ENCODE results near the gene GPRC5B. TPM values are rescaled to one million over a fixed set of nuclear protein-coding genes. Genes with fewer than 3 reads are reported as not detected.

GPRC5B gene
- total and polyA plus RNA-seq, 4 donors: 6.8 to 21.2 (median 9.5) TPM

DNA sequence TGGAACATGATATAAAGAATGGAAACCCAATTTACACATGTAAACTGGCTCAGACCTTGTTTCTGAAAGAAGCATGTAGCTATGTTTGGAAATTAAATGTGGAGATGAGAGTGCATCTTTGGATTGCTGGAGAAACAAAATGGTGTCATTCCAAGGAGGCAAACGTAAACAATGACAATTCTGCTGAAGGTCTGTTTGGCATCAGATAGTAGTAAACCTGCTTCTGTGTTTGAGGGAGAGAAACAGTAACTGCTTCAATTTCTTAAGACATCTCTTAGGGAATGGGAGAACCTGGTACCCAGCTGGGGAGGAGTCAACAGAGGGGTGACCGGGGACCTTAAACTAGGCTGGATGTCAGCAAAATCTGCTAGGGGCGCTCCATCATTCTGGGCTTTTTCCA is 23.5 kb downstream of the GPRC5B start:
- peaks cover 0 to 3% (median 0%) of the 10 kb centered on the region in 5 donors for H3K4me1 ChIP-seq (ENCODE audit: control insufficient read depth in 5 of 5, insufficient read depth in 5 of 5, low read length in 5 of 5)
- 94 to 95% methylated on average over 3 of the region's 3 CpGs for WGBS, 2 donors
- no peak overlapping the region for H3K27ac ChIP-seq (ENCODE audit: low read depth in 1 of 2, low read length in 1 of 2)
- no peaks in the 10 kb centered on the region for H3K9me3 ChIP-seq (ENCODE audit: control insufficient read depth in 4 of 4, insufficient read depth in 3 of 4, low read length in 3 of 4)
- ATAC-seq (ENCODE audit: insufficient read depth, low FRiP score) (no peak), DNase-seq (no peak)
- no peaks in the 10 kb centered on the region for H3K27me3 ChIP-seq (ENCODE audit: control insufficient read depth in 3 of 3, insufficient read depth in 3 of 3, low read length in 2 of 3)
- peaks cover 3 to 27% (median 10%) of the 10 kb centered on the region in 4 donors for H3K36me3 ChIP-seq (ENCODE audit: control insufficient read depth in 4 of 4, insufficient read depth in 4 of 4, low read length in 4 of 4)
- no peak overlapping the region for H3K4me3 ChIP-seq
- no peak overlapping the region for H3K9ac ChIP-seq (ENCODE audit: insufficient read depth in 1 of 2, low read length in 2 of 2)
- TF ChIP-seq CTCF (IDR thresholded peaks at IDR 0.05; ENCODE audit: control extremely low read depth, extremely low read depth): no peak

GRCh38 chr16:19860166-19861041 is 24.2 kb downstream of the GPRC5B start:
- Histone ChIP-seq H3K9ac (ENCODE audit: insufficient read depth in 1 of 2, low read length in 2 of 2) (no peak overlapping the region), H3K9me3 (ENCODE audit: control insufficient read depth in 4 of 4, insufficient read depth in 3 of 4, low read length in 3 of 4) (no peaks in the 10 kb centered on the region), H3K27me3 (ENCODE audit: control insufficient read depth in 3 of 3, insufficient read depth in 3 of 3, low read length in 2 of 3) (no peaks in the 10 kb centered on the region), H3K36me3 (ENCODE audit: control insufficient read depth in 4 of 4, insufficient read depth in 4 of 4, low read length in 4 of 4) (peaks cover 3 to 27% (median 12%) of the 10 kb centered on the region in 4 donors), H3K27ac (ENCODE audit: low read depth in 1 of 2, low read length in 1 of 2) (no peak overlapping the region), H3K4me3 (no peak overlapping the region), H3K4me1 (ENCODE audit: control insufficient read depth in 5 of 5, insufficient read depth in 5 of 5, low read length in 5 of 5) (peaks cover 0 to 3% (median 0%) of the 10 kb centered on the region in 5 donors)
- TF ChIP-seq CTCF (IDR thresholded peaks at IDR 0.05; ENCODE audit: control extremely low read depth, extremely low read depth): no peak
- WGBS, 2 donors: 83 to 84% methylated on average over 21 of the region's 21 CpGs
- ATAC-seq (ENCODE audit: insufficient read depth, low FRiP score) (no peak), DNase-seq (peak in 2 of 3 donors; percentile 57 to 64)

GRCh38 chr16:19859603-19860002 is 25.0 kb downstream of the GPRC5B start:
- ATAC-seq (ENCODE audit: insufficient read depth, low FRiP score) (no peak), DNase-seq (no peak)
- no peak overlapping the region for H3K4me3 ChIP-seq
- WGBS, 2 donors: 91 to 97% methylated on average over 4 of the region's 4 CpGs
- no peaks in the 10 kb centered on the region for H3K9me3 ChIP-seq (ENCODE audit: control insufficient read depth in 4 of 4, insufficient read depth in 3 of 4, low read length in 3 of 4)
- no peak for TF ChIP-seq CTCF (IDR thresholded peaks at IDR 0.05; ENCODE audit: control extremely low read depth, extremely low read depth)
- no peak overlapping the region for H3K27ac ChIP-seq (ENCODE audit: low read depth in 1 of 2, low read length in 1 of 2)
- H3K36me3 ChIP-seq (ENCODE audit: control insufficient read depth in 4 of 4, insufficient read depth in 4 of 4, low read length in 4 of 4): peaks cover 3 to 27% (median 12%) of the 10 kb centered on the region in 4 donors
- H3K27me3 ChIP-seq (ENCODE audit: control insufficient read depth in 3 of 3, insufficient read depth in 3 of 3, low read length in 2 of 3): no peaks in the 10 kb centered on the region
- H3K4me1 ChIP-seq (ENCODE audit: control insufficient read depth in 5 of 5, insufficient read depth in 5 of 5, low read length in 5 of 5): peaks cover 0 to 3% (median 0%) of the 10 kb centered on the region in 5 donors
- H3K9ac ChIP-seq (ENCODE audit: insufficient read depth in 1 of 2, low read length in 2 of 2): no peak overlapping the region

Measured in lung (tissue), 12 donors.